Amygdala (tissue), 56 donors: ENCODE measurements around the gene IL13RA2.

Experiments used
- DNase-seq, 56 donors: peaks; one replicate each; lab custom pipeline; 2025; lab: John Stamatoyannopoulos, UW

The IL13RA2 gene, protein sequence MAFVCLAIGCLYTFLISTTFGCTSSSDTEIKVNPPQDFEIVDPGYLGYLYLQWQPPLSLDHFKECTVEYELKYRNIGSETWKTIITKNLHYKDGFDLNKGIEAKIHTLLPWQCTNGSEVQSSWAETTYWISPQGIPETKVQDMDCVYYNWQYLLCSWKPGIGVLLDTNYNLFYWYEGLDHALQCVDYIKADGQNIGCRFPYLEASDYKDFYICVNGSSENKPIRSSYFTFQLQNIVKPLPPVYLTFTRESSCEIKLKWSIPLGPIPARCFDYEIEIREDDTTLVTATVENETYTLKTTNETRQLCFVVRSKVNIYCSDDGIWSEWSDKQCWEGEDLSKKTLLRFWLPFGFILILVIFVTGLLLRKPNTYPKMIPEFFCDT

DNA sequence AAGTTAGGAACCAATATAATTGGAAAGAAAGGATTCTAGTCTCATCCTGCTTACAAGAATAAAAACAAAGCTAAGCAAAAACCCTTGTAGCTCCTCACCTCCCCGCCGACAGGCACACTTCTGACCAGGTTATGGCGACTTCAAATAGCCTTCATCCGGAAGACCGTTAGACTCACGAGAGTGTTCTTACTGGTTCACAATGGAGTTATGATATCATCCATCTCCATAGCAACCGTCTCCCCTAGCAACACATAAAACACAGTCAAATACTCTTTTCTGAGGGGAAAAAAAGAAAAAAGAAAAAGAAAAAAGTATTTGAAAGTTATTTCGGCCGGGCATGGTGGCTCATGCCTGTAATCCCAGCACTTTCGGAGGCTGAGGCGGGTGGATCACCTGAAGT lies at the start of gene IL13RA2:
Gene IL13RA2 (minus strand): TSS at position 162 of the 400 bp plus-strand sequence. CDS start 347 bp downstream, outside the sequence.
- peak in 2 of 56 donors; percentile 0 to 1 for DNase-seq

DNA sequence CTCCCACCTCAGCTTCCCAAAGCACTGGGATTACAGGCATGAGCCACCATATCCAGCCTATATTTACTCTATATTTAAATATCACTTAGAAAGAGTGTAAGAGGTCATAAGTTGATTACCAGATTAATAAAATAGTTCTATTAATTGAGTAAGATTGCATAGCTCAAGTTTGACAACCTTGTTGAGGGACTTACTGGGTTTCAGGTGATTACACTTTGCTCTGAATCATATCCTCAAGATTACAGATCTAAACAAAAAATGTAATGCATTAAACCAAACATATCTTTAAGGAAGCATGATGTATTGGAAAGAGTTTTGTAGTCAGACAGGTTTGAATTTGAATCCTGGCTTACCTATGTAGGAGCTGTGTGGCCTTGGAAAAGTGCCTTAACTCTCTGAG lies 47.9 kb upstream of the IL13RA2 start:
- DNase-seq, result no peak

DNA sequence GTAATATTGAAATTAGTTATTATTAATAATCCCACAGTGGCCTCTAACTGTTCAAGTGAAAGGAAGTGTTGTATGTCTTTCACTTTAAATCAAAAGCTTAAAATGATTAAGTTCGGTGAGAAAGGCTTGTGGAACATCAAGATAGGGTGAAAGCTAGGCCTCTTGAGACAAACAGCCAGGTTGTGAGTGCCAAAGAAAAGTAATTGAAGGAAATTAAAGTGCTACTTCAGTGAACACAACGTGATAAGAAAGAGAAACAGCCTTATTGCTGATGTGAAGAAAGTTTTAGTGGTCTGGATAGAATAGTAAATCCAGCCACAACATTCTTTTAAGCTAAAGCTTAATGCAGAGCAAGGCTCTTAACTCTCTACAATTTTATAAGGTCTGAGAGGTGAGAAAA lies 42.6 kb upstream of the IL13RA2 start:
- DNase-seq, result no peak

DNA sequence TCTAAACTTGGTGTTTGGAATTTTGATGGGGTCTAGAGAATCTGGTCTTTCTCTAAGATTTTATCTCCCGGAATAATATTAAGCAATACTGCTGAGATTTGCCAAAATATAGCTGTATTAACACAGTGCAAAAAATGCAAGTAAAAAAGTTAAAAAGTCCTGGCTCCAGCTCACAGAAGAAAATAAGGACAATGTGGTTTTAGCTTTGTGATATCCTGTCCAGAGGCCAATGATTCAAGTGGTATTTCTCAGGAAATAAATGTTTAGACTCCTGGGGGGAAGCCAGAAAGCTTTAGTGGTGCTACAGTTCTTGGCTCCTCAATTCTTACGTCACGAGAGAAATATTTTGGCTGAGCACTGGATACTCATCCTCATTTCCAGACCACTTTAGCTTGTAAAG lies 40.9 kb upstream of the IL13RA2 start:
- no peak for DNase-seq

DNA sequence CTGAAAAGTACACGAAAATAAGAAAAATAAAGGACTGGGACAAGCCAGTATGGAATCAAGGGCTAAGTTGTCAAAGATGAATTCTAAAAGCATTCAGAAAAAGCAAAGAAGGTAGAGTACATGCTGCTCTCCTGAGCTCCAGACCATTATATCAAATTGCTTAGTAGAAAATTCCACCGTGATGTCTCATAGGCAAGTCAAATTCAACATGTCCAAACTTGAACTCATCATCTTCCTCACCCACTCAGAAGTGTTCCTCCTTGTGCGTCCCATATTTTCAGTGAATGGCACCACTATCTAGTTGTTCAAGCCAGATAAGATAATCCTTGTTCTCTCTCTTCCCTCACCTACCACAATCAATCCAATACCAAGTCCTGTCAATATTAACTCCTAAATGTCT lies 37.5 kb upstream of the IL13RA2 start:
- no peak for DNase-seq

DNA sequence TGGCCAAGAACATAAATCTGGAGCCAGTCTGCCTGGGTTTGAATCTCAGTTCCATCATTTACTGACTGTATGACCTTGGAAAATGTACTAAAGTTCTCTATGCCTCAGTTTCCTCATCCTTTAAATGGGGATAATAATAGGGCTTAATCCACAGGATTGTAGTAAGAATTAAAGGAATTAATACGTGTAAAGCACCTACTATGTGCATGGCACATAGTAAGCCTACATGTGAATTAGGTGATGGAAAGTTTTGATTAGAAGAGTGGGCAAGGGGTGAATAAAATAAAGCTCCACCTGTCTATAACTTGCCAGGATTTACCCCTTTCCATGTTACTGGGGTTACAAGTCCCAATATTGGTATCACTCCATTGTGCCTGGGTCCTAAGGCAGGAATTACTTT lies 35.8 kb upstream of the IL13RA2 start:
- no peak for DNase-seq

DNA sequence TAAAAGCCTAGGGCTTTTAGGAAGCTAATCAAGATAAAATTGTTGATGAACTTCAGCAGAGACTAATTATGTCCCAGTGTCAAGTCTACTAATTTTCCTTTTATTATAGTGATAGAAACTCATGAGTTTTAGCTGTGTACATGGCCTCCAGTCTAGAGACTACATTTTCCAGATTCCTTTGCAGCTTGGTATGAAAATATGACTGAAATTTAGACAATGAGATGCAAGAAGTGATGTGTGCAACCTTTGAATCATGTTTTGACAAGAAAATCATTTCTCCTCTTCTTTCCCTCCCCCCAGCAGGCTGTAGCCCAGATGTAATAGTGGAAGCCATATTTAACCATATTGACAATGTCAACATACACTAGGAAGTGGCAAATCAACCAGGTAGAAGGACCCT lies 30.3 kb upstream of the IL13RA2 start:
- no peak for DNase-seq

DNA sequence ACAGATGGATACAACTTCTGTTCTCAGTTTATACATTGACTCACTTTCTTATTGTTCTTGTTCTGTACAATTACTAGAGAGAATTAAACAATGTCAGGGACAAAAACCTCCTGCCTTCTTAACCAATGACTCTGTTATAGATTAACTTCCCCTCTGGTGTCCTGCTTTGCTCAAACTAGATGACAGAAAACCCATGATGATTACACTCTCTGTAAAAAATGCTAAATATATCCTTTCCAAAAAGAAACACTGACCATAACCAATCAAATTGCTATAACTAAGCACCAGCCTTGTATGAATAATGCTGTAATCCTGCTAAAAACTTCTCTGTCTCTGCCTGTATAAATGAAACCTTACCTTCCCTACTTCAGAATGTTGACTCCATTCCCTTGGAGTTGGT lies 29.8 kb upstream of the IL13RA2 start:
- no peak for DNase-seq

DNA sequence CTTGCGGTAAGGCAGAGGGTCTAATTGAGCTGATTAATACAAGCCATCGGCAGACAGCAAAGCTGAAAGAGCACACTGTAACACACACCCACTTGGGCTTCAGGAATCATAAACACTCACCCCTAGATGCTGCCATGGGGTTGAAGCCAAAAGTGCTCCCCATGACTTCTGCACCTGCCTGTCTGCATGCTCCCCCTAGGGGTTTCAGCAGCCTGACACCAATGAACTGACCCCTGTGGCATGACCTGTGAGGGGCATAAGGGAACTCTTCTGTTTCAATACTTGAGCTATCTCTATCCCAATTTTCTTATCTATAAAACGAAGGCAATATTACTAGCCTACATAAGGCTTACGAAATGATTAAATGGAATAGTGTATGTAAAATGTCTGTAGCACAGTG lies 23.0 kb upstream of the IL13RA2 start:
- DNase-seq, result no peak

DNA sequence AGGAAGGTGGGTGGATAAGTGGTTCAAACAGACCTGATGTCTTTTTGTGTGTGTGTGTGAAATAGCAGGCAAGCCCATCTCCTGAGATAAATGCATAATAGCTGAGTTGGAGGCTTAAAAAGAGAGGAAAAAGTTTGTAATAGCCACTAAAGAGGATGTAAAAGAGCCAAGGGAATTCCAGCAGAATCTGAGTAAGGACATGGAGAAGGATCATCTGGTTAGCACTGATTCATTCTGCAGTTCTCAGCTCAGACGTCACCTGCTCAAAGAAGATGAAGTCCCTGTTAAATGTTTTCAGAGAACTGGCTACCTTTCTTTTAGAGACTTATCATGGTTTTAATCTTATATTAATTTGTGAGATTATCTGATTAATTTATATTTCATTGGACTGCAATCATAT lies 21.0 kb upstream of the IL13RA2 start:
- no peak for DNase-seq

DNA sequence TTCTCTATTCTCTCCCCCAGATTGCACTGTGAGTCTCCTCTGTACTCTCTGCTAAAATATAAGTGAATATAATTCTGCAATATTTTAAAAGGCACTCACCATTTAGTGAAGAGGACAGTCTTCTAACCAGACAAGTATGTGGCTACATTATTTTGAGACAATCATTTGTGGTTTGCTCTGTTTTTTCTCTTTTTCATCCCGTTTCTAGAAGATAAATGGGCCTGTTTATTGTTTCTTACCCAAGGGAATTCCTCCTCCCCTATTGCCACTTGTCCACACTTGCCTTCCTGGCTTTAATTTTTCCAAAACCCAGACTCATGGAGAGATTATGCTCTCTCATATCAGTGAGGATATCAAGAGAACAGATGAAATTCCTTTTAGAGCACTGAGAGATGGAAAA lies 18.6 kb upstream of the IL13RA2 start:
- DNase-seq, result no peak

DNA sequence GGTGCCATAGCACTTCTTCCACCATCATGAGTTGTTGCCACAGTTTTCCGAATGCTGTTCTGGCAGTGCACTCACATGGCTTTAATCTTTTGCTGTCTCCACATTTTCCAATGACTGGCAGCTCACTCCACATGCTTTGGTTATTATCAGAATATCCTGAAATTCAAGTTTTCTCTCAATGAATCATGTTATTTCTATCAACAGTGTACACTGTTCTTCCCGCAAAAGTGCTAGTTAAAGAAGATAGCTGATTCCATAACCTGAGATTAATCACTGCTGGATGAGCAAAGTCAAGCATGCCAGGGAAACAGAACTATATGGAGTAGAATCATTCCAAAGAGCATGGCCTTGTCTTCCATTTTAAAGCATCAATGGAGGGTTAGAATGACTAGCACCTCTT lies 14.6 kb upstream of the IL13RA2 start:
- no peak for DNase-seq

DNA sequence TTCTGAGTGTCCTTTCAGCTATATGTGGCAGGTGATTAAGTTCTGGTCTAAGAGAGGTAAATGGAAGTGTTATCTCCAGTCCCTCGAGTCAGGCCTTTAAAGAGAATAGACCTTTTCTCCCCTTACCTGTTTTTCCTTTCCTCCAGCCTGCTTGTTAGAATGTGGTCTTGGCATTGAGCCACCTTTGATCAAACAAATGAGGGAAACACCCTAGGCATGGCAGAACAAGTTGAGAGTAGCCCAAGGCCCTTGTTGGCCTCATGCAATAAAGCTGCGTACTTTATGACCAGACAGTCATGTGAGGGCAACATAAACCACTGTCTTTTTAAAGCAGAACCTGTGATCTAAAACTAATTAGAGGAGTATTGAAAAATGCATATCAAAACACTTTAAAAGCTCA lies 13.2 kb upstream of the IL13RA2 start:
- DNase-seq, result no peak

DNA sequence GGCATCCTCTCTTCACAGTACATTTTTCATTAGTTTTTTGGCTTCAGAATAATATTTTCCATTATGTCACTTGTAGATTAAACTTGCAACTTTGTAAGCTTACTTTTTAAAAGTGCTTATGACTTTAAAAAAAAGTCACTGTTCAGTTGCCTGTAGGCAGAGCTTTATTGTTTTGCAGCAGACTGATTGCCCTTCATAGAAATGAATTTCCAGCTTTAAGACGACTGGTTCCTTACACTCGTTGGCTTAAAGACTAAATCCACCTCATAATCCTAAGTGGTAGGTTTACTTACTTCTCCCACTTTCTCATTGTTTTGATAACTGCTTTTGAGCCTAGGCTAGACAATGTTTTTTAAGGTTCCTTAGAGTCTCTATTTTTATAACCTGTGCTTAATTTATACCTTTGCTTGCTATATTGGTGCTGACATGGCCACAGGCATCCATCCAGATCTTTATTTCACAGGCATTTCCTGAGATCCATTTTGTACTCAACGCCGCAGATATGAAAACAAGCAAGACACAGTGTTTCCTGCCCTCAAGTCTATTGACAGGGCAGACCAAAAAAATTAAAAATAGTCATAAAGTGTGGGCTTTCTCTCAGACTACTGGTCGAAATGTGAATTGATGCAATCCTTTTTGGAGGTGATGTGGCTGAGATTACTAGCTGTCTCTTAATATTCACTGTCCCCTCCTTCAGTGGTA lies 12.6 kb upstream of the IL13RA2 start:
- DNase-seq, result no peak

DNA sequence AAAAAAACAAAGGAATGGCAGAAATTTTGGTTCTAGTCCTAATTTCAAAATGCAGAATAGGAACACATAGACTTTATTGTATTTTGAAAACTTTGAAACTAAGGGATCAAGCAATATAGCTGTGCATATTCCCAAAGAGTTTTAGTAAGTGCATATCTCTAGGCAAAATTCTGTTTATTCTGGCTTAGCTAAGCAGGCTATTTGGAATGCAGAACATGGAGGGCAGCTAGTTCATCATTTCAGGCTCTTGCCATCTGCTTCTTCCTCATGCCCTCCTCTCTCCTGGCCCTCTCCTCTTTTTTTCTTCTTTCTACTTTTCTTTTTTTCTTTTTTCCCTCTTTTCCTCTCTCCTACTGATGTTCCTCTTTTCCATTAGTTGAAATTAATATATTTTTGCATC lies 12.0 kb upstream of the IL13RA2 start:
- no peak for DNase-seq

DNA sequence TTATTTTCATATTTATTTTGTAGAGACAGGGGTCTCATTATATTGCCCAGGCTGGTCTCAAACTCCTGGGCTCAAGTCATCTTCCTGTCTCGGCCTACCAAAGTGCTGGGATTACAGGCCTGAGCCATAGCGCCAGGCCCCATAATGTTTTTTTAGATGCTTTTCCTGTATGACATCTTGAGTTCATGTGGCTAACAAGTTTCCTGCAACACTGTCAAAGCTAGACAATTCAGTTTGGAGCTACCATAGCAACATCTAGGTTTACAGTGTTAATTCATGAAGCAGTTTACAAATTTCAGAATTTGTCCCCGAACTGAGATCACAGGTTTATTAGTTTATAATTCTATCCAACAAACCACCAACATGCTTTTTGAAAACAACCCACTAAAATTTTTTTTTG lies 6.4 kb upstream of the IL13RA2 start:
- no peak for DNase-seq

DNA sequence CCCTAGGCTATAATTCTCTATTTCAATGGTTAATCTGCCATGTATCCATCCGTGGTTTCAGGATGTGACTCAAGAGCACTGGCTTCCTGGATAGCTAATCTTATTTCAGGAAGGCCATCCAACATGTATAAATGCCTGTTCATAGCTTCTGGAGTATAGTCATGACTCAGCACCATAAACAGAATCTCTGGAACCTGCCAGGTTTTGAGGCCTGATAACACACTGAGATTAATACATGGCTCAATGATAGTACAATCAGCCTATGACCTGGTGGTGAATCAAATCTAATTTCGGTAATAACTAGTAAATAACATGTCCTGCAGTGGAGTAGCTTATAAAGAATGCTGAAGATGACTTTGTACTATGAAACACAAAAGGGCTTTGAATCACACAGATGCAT lies 5.7 kb upstream of the IL13RA2 start:
- no peak for DNase-seq

DNA sequence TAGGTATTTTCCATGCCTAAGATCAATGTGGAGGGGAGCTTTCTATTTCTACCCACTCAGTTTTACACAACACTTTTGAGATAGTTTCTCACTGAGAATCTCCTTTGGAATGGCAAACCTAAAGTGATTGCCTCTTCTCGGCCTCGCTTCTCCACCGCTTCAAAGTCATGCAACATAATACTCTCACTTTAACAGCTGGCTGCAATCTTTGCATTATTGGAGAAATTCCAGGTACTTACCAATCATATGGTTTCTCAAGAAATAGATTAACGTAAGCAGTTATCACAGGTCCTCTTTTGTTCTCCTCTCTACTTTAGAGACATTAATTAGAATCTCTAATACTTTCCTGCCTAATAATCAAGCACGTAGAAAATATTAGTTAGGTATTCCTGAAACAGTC lies 3.7 kb upstream of the IL13RA2 start:
- no peak for DNase-seq

DNA sequence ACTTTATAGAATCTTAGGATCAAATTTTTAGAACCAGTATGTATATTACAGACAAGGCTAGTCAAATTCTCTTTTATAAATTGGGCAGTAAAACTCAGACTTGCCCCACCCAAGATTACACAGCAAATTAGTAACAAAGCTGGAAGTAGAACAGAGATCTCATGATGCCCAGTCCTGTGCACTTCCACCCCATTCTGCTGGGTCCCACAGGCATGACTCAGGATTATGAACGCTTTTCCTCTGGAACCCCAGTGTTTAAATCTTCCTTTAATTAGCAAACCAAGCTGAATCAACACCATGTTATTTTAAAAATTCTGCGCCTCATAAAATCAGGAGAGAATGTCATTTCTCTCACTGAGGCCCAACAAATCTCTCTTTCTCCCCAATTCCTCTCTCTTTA lies 1.5 kb upstream of the IL13RA2 start:
- no peak for DNase-seq

DNA sequence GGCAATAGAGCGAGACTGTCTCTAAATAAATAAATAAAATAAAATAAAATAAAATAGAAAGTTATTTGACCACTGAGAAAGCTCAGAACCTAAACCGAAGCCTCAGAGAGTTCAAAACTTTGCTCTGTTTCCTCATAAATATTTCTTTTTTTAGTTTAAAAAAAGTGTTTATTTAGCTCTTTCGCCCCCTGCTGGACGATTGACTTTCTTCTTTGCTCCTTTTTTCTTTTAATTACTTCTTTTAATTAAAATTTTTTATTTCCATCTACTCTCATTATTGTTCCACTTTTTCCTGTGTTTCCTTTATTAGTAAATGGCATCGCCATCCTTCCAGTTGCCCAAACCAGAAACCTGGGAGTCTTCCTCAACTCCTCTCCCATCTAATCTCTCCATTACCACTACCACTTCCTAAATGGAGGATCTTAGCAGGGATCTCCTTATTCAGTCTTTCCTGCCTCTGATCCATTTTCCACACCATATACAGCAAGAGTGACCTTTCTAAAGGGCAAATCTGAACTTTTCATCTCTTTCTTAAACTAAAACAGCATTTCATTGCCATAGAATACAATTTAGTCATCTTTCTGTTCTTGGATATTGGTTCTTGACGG lies 728 bp upstream of the IL13RA2 start:
- DNase-seq, result no peak

DNA sequence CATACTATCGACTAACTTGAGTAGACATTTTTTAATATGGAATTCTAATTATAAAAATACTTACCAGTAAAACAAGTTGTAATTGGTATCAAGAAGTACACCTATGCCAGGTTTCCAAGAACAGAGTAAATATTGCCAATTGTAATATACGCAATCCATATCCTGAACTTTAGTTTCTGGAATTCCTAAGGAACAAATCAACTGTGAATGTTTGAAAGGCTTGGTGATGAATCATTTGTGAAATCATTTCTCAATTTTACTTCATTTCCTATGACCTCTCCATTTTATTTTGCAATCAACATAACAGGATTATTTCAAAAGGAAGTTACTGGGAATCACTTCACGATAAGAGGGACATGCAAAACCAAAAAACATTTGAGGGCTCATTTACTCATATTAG lies 3.7 kb downstream of the IL13RA2 start:
- DNase-seq, result no peak

DNA sequence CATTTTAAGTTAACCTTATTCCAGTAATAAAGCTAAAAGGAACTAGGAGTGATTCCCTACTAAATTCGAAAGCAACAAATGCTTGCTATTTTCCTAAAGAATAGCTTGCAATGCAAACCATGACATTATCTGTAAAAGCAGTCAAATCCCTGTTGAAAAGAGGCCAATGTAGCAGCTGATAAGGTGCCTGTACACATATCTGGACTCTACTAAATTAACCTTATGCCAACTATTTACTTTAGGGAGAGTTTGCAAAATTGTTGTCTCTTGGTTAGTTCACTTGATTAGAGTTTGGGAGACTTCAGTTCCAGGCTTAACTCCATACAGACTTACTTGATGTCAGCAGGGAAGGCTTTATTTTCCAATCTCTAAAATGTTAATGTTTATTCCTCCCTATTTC lies 6.0 kb downstream of the IL13RA2 start:
- DNase-seq, result no peak
